Peyer's patch (tissue), 4 donors: ENCODE measurements around the gene GFRA4.

ENCODE experiments used
- POLR2A ChIP-seq, 2 donors: fragments of 450-650 bp; IDR thresholded peaks; one replicate each; pipeline ENCODE4 v1.5.1; 2017; ENCODE audit warnings: antibody characterized with exemption in 2 of 2, mild to moderate bottlenecking in 2 of 2, moderate library complexity in 2 of 2
- TF ChIP-seq, protein P1 (sequence below), 6 experiments: fragments of 450-650 bp in 4 of 6; fragments of 200-600 bp in 2 of 6; sonication (generic) in 1 of 6; IDR thresholded peaks; one replicate each; pipeline ENCODE4 v1.5.1; 2017 to 2019; ENCODE audit warnings: antibody characterized with exemption in 6 of 6, mild to moderate bottlenecking in 3 of 6, moderate library complexity in 1 of 6

GRCh38 chr20:3627476-3627875, 35.7 kb downstream of the GFRA4 start:
- TF ChIP-seq, protein P1, sequence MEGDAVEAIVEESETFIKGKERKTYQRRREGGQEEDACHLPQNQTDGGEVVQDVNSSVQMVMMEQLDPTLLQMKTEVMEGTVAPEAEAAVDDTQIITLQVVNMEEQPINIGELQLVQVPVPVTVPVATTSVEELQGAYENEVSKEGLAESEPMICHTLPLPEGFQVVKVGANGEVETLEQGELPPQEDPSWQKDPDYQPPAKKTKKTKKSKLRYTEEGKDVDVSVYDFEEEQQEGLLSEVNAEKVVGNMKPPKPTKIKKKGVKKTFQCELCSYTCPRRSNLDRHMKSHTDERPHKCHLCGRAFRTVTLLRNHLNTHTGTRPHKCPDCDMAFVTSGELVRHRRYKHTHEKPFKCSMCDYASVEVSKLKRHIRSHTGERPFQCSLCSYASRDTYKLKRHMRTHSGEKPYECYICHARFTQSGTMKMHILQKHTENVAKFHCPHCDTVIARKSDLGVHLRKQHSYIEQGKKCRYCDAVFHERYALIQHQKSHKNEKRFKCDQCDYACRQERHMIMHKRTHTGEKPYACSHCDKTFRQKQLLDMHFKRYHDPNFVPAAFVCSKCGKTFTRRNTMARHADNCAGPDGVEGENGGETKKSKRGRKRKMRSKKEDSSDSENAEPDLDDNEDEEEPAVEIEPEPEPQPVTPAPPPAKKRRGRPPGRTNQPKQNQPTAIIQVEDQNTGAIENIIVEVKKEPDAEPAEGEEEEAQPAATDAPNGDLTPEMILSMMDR (IDR thresholded peaks at IDR 0.05), result no peak
- no peak for TF ChIP-seq POLR2A (IDR thresholded peaks at IDR 0.05)
